Measurements from ENCODE around the gene SLC2A1. TPM values are rescaled to one million over a fixed set of nuclear protein-coding genes. Genes with fewer than 3 reads are reported as not detected.
A peak's percentile ranks its signal among the peaks of the same experiment; 100 is the strongest.

Gene SLC2A1
- total and polyA plus RNA-seq, 2 experiments from 2014 or later, result 271 to 301 TPM

DNA sequence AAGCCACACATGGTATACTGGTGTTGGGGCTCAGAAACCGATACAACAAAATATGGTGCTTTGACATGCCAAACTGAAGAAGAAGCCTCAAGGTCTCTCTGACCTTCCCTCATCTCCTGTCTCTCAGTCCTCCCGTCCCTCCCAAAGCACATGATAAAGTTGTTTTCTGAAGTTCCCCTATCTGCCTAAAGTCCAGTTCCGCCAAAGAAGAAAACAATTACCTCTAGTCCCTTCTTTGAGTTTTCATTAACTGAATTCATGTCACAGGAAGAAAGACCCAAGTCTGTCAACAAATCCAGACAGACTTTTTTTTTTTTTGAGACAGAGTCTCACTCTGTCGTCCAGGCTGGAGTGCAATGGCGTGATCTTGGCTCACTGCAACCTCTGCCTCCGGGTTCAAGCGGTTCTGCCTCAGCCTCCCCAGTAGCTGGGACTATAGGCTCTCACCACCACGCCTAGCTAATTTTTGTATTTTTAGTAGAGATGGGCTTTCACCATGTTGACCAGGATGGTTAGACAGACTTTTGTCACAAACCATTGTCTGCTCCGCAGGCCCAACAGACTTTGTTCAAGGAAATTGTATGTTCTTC lies 32.2 kb upstream of the SLC2A1 start:
- H3K79me2 ChIP-seq, result no peaks in the 10 kb centered on the region
- H3K9me2 ChIP-seq (replicated peaks; ENCODE audit: insufficient read depth), result no peaks in the 10 kb centered on the region
- WGBS (ENCODE audit: low lambda C conversion rate, missing lambda C conversion rate), result 67% methylated on average over 9 of the region's 9 CpGs
- TF ChIP-seq, protein P1, sequence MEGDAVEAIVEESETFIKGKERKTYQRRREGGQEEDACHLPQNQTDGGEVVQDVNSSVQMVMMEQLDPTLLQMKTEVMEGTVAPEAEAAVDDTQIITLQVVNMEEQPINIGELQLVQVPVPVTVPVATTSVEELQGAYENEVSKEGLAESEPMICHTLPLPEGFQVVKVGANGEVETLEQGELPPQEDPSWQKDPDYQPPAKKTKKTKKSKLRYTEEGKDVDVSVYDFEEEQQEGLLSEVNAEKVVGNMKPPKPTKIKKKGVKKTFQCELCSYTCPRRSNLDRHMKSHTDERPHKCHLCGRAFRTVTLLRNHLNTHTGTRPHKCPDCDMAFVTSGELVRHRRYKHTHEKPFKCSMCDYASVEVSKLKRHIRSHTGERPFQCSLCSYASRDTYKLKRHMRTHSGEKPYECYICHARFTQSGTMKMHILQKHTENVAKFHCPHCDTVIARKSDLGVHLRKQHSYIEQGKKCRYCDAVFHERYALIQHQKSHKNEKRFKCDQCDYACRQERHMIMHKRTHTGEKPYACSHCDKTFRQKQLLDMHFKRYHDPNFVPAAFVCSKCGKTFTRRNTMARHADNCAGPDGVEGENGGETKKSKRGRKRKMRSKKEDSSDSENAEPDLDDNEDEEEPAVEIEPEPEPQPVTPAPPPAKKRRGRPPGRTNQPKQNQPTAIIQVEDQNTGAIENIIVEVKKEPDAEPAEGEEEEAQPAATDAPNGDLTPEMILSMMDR (IDR thresholded peaks at IDR 0.05; ENCODE audit: poor library complexity), result no peak
- TF ChIP-seq EZH2 (IDR thresholded peaks at IDR 0.05; ENCODE audit: borderline replicate concordance) (no peak), EZH2phosphoT487 (IDR thresholded peaks at IDR 0.05; ENCODE audit: low read depth, severe bottlenecking, unreplicated experiment) (no peak)
- no peak for DNase-seq (ENCODE audit: low spot score)
- H2AFZ ChIP-seq, result no peak overlapping the region
- H3K9me3 ChIP-seq (ENCODE audit: low read depth), result no peaks in the 10 kb centered on the region
- H4K20me1 ChIP-seq (ENCODE audit: insufficient read depth, poor library complexity, severe bottlenecking), result no peaks in the 10 kb centered on the region
- peaks cover 6% of the 10 kb centered on the region for H3K4me1 ChIP-seq (ENCODE audit: insufficient read depth)
- no peak overlapping the region for H3K4me2 ChIP-seq
- peak overlapping the region; percentile 22 for H3K27ac ChIP-seq
- no peaks in the 10 kb centered on the region for H3K27me3 ChIP-seq
- no peak overlapping the region for H3K4me3 ChIP-seq
- no peaks in the 10 kb centered on the region for H3K36me3 ChIP-seq (replicated peaks; ENCODE audit: insufficient read depth, low read depth)

DNA sequence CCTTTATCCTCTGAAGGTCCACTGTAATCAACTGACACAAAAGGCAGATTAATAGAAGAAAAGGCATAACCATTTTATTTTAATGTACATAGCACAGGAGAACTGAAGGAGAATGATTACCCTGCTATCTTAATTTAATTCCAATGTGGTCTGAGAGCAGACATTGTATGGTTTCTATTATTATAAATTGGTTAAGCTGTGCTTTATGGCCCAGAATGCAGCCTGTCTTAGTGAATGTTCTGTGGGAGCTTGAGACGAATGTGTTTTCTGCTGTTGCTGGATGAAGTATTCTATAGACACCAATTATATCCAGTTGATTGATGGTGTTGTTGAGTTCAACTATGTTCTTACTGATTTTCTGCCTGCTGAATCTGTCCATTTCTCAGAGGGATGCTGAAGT lies 25.0 kb upstream of the SLC2A1 start:
- no peak overlapping the region for H3K4me3 ChIP-seq
- no peaks in the 10 kb centered on the region for H4K20me1 ChIP-seq (ENCODE audit: insufficient read depth, poor library complexity, severe bottlenecking)
- H3K36me3 ChIP-seq (replicated peaks; ENCODE audit: insufficient read depth, low read depth), result no peaks in the 10 kb centered on the region
- DNase-seq (ENCODE audit: low spot score), result no peak
- no peak overlapping the region for H3K27ac ChIP-seq
- H3K27me3 ChIP-seq, result no peaks in the 10 kb centered on the region
- no peaks in the 10 kb centered on the region for H3K9me3 ChIP-seq (ENCODE audit: low read depth)
- H3K4me1 ChIP-seq (ENCODE audit: insufficient read depth), result peaks cover 22% of the 10 kb centered on the region
- H2AFZ ChIP-seq, result no peak overlapping the region
- H3K79me2 ChIP-seq, result no peaks in the 10 kb centered on the region
- WGBS (ENCODE audit: low lambda C conversion rate, missing lambda C conversion rate), result 52% methylated on average over 1 of the region's 1 CpG
- TF ChIP-seq, protein P1 (IDR thresholded peaks at IDR 0.05; ENCODE audit: poor library complexity), result no peak
- TF ChIP-seq EZH2phosphoT487 (IDR thresholded peaks at IDR 0.05; ENCODE audit: low read depth, severe bottlenecking, unreplicated experiment) (no peak), EZH2 (IDR thresholded peaks at IDR 0.05; ENCODE audit: borderline replicate concordance) (no peak)
- H3K4me2 ChIP-seq, result no peak overlapping the region
- no peaks in the 10 kb centered on the region for H3K9me2 ChIP-seq (replicated peaks; ENCODE audit: insufficient read depth)

DNA sequence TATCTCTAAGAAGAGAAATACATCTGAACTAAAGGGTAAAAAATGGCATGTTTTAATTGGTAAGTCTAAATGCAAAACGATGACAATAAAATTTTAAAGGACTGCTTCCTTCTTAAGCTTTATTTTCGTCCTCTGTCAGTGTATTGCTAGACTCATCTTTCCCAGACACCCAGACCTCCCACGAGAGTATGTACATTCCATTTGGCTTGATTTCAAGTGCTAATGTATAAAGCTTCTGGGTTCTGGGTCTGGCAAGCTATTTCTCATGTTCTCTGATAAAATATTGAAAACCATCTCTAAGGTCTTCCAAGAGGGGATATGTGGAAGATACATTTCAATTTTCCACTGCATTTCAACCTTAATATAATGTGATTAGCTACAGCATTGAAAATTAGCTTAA lies 24.6 kb upstream of the SLC2A1 start:
- peaks cover 22% of the 10 kb centered on the region for H3K4me1 ChIP-seq (ENCODE audit: insufficient read depth)
- 45% methylated on average over 3 of the region's 3 CpGs for WGBS (ENCODE audit: low lambda C conversion rate, missing lambda C conversion rate)
- H2AFZ ChIP-seq, result no peak overlapping the region

More for the DNA sequence above, 24.6 kb upstream of the SLC2A1 start:
- Histone ChIP-seq H3K9me2 (replicated peaks; ENCODE audit: insufficient read depth) (no peaks in the 10 kb centered on the region), H3K4me2 (no peak overlapping the region), H3K36me3 (replicated peaks; ENCODE audit: insufficient read depth, low read depth) (no peaks in the 10 kb centered on the region), H3K9me3 (ENCODE audit: low read depth) (no peaks in the 10 kb centered on the region), H3K4me3 (no peak overlapping the region), H3K27me3 (no peaks in the 10 kb centered on the region), H3K79me2 (no peaks in the 10 kb centered on the region), H3K27ac (no peak overlapping the region), H4K20me1 (ENCODE audit: insufficient read depth, poor library complexity, severe bottlenecking) (no peaks in the 10 kb centered on the region)
- no peak for DNase-seq (ENCODE audit: low spot score)
- TF ChIP-seq EZH2 (IDR thresholded peaks at IDR 0.05; ENCODE audit: borderline replicate concordance) (no peak), EZH2phosphoT487 (IDR thresholded peaks at IDR 0.05; ENCODE audit: low read depth, severe bottlenecking, unreplicated experiment) (no peak)
- TF ChIP-seq, protein P1 (IDR thresholded peaks at IDR 0.05; ENCODE audit: poor library complexity), result no peak
